DND-41 (cell line): ENCODE data around the gene FOXO6.

Source experiments
- CTCF ChIP-seq: IDR thresholded peaks from 2 replicates; pipeline ENCODE4 v1.5.1; 2012; ENCODE audit warnings: borderline replicate concordance, low read length, moderate library complexity, mild to moderate bottlenecking; ENCODE audit not compliant: poor library complexity, severe bottlenecking; ENCODE audit errors: extremely low read depth
- EZH2 ChIP-seq: IDR thresholded peaks from 3 replicates; pipeline ENCODE4 v1.6.1; 2012; ENCODE audit warnings: borderline replicate concordance, low read depth, mild to moderate bottlenecking, moderate library complexity, low read length, inconsistent platforms; ENCODE audit not compliant: severe bottlenecking

GRCh38 chr1:41419584-41420295 lies 58.5 kb downstream of the FOXO6 start:
- no peak for TF ChIP-seq CTCF
- TF ChIP-seq EZH2, result no peak
